Endothelial cell of umbilical vein (primary cell): ENCODE results near the gene AURKAIP1. TPM values are rescaled to one million over a fixed set of nuclear protein-coding genes. Genes with fewer than 3 reads are reported as not detected.
A peak's percentile ranks its signal among the peaks of the same experiment; 100 is the strongest.

ENCODE experiments used
- BruUV-seq: library from RNA; stranded (reverse); fragments of 400-500 nt; replicated peaks from 2 replicates; lab custom pipeline; 2021; lab: Mats Ljungman, UMichigan
- CTCF ChIA-PET: fragments of 300-600, 350-600 bp; sonication (Branson Sonifier 250); formaldehyde crosslinking; loops from one replicate; lab custom pipeline; 2021; ENCODE audit warnings: antibody characterized with exemption, inconsistent platforms; lab: Charles Lee
- POLR2A ChIA-PET: fragments of 300-600, 350-600 bp; sonication (Branson Sonifier 250); formaldehyde crosslinking; loops from one replicate; lab custom pipeline; 2021; ENCODE audit warnings: antibody characterized with exemption, inconsistent platforms; lab: Charles Lee
- DNase-seq: peaks from one replicate; pipeline ENCODE4 v3.0.0-alpha.2; 2011; ENCODE audit warnings: low read depth, low spot score
- FAIRE-seq: peaks from 2 replicates; lab custom pipeline; 2011; peaks lifted over from hg19 to GRCh38; lab: Jason Lieb, UNC
- H2AFZ ChIP-seq: 2 replicates; pipeline ENCODE4 v1.6.0; 2012; ENCODE audit warnings: low read depth, low read length, control low read depth, inconsistent platforms
- H3K27ac ChIP-seq: 2 replicates; pipeline ENCODE4 v1.5.1; 2011; ENCODE audit warnings: low read depth, mild to moderate bottlenecking, control low read depth, low read length, moderate library complexity; ENCODE audit not compliant: insufficient read depth
- H3K27me3 ChIP-seq, 2 experiments: 2 replicates each; pipeline versions ENCODE4 v1.6.0 to v1.6.1; 2011; ENCODE audit warnings: low read length in 2 of 2, mixed read lengths in 1 of 2; ENCODE audit not compliant: control insufficient read depth in 2 of 2, insufficient read depth in 2 of 2
- H3K36me3 ChIP-seq, 2 experiments: 2 replicates in 1 of 2; 3 replicates in 1 of 2; pipeline ENCODE4 v1.5.1; 2011; ENCODE audit warnings: low read length in 2 of 2, mild to moderate bottlenecking in 1 of 2, moderate library complexity in 1 of 2; ENCODE audit not compliant: control insufficient read depth in 2 of 2, insufficient read depth in 2 of 2; ENCODE audit errors: extremely low read depth in 1 of 2
- H3K4me1 ChIP-seq: 3 replicates; pipeline ENCODE4 v1.5.1; 2011; ENCODE audit warnings: mild to moderate bottlenecking, low read length; ENCODE audit not compliant: control insufficient read depth, insufficient read depth; ENCODE audit errors: extremely low read depth
- H3K4me2 ChIP-seq: 2 replicates; pipeline ENCODE4 v1.6.1; 2011; ENCODE audit warnings: low read length, control low read depth, mixed read lengths; ENCODE audit not compliant: insufficient read depth
- H3K4me3 ChIP-seq, 3 experiments: fragments of 200-600 bp in 1 of 3; sonication (generic), shearing (Covaris generic) in 1 of 3; replicated peaks in 1 of 3; 2 replicates each; pipeline ENCODE4 v1.5.1; 2011 to 2016; ENCODE audit warnings: control low read depth in 3 of 3, low read length in 3 of 3, mild to moderate bottlenecking in 2 of 3, inconsistent platforms in 1 of 3, low read depth in 1 of 3, moderate library complexity in 1 of 3; ENCODE audit not compliant: insufficient read depth in 1 of 3
- H3K79me2 ChIP-seq: 2 replicates; pipeline ENCODE4 v1.6.0; 2012; ENCODE audit warnings: low read length, inconsistent platforms; ENCODE audit not compliant: control insufficient read depth, insufficient read depth
- H3K9ac ChIP-seq: replicated peaks from 2 replicates; pipeline ENCODE3; 2011; ENCODE audit warnings: low read length, control low read depth; ENCODE audit not compliant: insufficient read depth; ENCODE audit errors: extremely low read depth
- H3K9me1 ChIP-seq: replicated peaks from 3 replicates; pipeline ENCODE4 v1.6.0; 2011; ENCODE audit warnings: mild to moderate bottlenecking, low read length; ENCODE audit not compliant: control insufficient read depth, insufficient read depth; ENCODE audit errors: extremely low read depth
- H3K9me3 ChIP-seq: replicated peaks from 2 replicates; pipeline ENCODE4 v1.5.1; 2012; ENCODE audit warnings: low read length, inconsistent platforms; ENCODE audit not compliant: control insufficient read depth, insufficient read depth
- H4K20me1 ChIP-seq: replicated peaks from 2 replicates; pipeline ENCODE3; 2011; ENCODE audit warnings: mild to moderate bottlenecking, low read length; ENCODE audit not compliant: control insufficient read depth, insufficient read depth; ENCODE audit errors: extremely low read depth
- EZH2 ChIP-seq: IDR thresholded peaks from 2 replicates; pipeline ENCODE4 v1.6.1; 2012; ENCODE audit warnings: borderline replicate concordance, low read depth, mild to moderate bottlenecking, moderate library complexity, low read length, inconsistent platforms; ENCODE audit not compliant: severe bottlenecking
- FOS ChIP-seq: IDR thresholded peaks from 2 replicates; pipeline ENCODE4 v1.6.1; 2011; ENCODE audit warnings: mild to moderate bottlenecking, low read length, moderate library complexity, borderline replicate concordance; ENCODE audit not compliant: insufficient read depth
- GATA2 ChIP-seq: IDR thresholded peaks from 2 replicates; pipeline ENCODE4 v1.7.0; 2011; ENCODE audit warnings: low read depth, mild to moderate bottlenecking, moderate library complexity, mixed read lengths, low read length; ENCODE audit not compliant: insufficient read length, insufficient read depth
- JUN ChIP-seq: IDR thresholded peaks from 2 replicates; pipeline ENCODE4 v1.6.1; 2011; ENCODE audit warnings: borderline replicate concordance, low read depth; ENCODE audit not compliant: insufficient read length, insufficient read depth
- MAX ChIP-seq: IDR thresholded peaks from 2 replicates; pipeline ENCODE4 v1.6.1; 2011; ENCODE audit not compliant: insufficient read depth, insufficient read length
- MYC ChIP-seq: IDR thresholded peaks from one replicate; pipeline ENCODE4 v1.6.1; 2011; ENCODE audit warnings: mild to moderate bottlenecking, low read depth, low read length
- POLR2A ChIP-seq: IDR thresholded peaks from 2 replicates; pipeline ENCODE4 v1.6.1; 2012; ENCODE audit warnings: low read depth, mild to moderate bottlenecking, control low read depth, low read length
- POLR2AphosphoS5 ChIP-seq: IDR thresholded peaks from 2 replicates; pipeline ENCODE4 v1.6.1; 2012; ENCODE audit warnings: low read depth, mild to moderate bottlenecking, control low read depth, low read length, moderate library complexity; ENCODE audit not compliant: insufficient read depth
- dilution Hi-C: fragments of 300-500 bp; cut with MboI; formaldehyde crosslinking; loops from one replicate; pipeline ENCODE4 v1.15.0; 2019; ENCODE audit warnings: low sequenced_read_pairs; ENCODE audit not compliant: extremely low pct_ligation_motif_present
- intact Hi-C: fragments of 100-400 bp; cut with micrococcal nuclease; formaldehyde crosslinking; loops from one replicate; pipeline ENCODE4 v1.10.0; 2022
- polyA plus RNA-seq, 4 experiments: library from polyadenylated mRNA; depleted of rRNA in 3 of 4; stranded (reverse) in 3 of 4; unstranded in 1 of 4; fragments of >200 nt; gene quantifications; 2 replicates each; pipeline versions ENCODE4 v1.2.1 to v1.2.3, GENCODE V29; 2011 to 2012; ENCODE audit warnings: missing spikeins in 1 of 4
- total RNA-seq: library from RNA; stranded (reverse); gene quantifications from 2 replicates; pipeline ENCODE4 v1.2.3, GENCODE V29; 2021
- TF ChIP-seq, protein P1 (sequence below), 2 donors: IDR thresholded peaks; 1 replicate in 1 of 2; 2 replicates in 1 of 2; pipeline ENCODE4 v1.5.1; 2011; ENCODE audit warnings: low read length in 2 of 2, mild to moderate bottlenecking in 2 of 2, moderate library complexity in 2 of 2, control low read depth in 1 of 2, inconsistent platforms in 1 of 2, low read depth in 1 of 2; ENCODE audit not compliant: insufficient read depth in 1 of 2; ENCODE audit errors: extremely low read depth in 1 of 2

The AURKAIP1 gene
- total and polyA plus RNA-seq, 2 donors (not counting 3 experiments of a cell fraction or from before 2014, with no cell fraction given) = 73.3 to 151 TPM

DNA sequence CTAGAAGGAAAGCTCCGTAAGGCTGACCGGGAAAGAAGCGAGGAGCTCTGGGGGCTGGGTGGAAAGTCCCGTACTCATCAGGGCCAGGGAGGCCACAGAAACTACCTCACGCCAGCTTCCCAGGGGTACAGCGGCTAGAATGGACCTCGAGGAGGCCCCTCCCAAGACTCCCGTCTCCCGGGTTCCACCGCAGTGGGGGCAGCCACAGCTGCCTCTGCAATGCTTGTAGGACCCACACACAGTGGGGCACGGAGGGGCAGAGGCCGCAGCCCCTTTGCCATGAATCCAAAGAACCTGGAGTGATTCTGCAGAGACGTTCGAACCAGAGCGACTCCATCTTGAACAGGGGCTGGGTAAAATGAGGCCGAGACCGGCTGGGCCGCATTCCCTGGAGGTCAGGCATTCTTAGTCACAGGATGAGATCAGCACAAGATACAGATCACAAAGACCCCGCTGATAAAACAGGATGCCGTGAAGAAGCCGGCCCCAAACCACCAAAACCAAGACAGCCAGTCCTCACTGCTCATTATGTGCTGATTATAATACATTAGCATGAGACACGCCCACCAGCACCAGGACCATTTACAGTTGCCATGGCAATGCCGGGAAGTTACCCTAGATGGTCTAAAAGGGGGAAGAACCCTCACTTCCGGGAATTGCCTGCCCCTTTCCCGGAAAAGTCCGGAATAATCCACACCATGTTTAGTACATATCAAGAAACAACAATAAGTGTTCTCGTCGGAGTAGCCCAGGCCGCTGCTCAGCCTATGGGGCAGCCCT is 47.6 kb upstream of the AURKAIP1 start:
- no peaks in the 10 kb centered on the region for H3K9me1 ChIP-seq
- intact Hi-C loops = no loop called here

GRCh38 chr1:1421907-1422464 is 47.0 kb upstream of the AURKAIP1 start:
- TF ChIP-seq POLR2A (no peak), FOS (no peak), POLR2AphosphoS5 (no peak), GATA2 (no peak), MYC (no peak), MAX (no peak), EZH2 (no peak), JUN (no peak)
- TF ChIP-seq, protein P1, sequence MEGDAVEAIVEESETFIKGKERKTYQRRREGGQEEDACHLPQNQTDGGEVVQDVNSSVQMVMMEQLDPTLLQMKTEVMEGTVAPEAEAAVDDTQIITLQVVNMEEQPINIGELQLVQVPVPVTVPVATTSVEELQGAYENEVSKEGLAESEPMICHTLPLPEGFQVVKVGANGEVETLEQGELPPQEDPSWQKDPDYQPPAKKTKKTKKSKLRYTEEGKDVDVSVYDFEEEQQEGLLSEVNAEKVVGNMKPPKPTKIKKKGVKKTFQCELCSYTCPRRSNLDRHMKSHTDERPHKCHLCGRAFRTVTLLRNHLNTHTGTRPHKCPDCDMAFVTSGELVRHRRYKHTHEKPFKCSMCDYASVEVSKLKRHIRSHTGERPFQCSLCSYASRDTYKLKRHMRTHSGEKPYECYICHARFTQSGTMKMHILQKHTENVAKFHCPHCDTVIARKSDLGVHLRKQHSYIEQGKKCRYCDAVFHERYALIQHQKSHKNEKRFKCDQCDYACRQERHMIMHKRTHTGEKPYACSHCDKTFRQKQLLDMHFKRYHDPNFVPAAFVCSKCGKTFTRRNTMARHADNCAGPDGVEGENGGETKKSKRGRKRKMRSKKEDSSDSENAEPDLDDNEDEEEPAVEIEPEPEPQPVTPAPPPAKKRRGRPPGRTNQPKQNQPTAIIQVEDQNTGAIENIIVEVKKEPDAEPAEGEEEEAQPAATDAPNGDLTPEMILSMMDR (IDR thresholded peaks at IDR 0.05; ENCODE audit: extremely low read depth in 1 of 2, insufficient read depth in 1 of 2, low read depth in 1 of 2, low read length in 2 of 2) = no peak
- Histone ChIP-seq H4K20me1 (no peaks in the 10 kb centered on the region), H3K36me3 (no peaks in the 10 kb centered on the region), H3K4me2 (no peak overlapping the region), H3K27ac (no peak overlapping the region), H3K27me3 (no peaks in the 10 kb centered on the region), H3K4me1 (peaks cover 3% of the 10 kb centered on the region), H3K9me1 (no peaks in the 10 kb centered on the region), H3K4me3 (no peak overlapping the region), H3K9ac (no peak overlapping the region), H2AFZ (no peak overlapping the region), H3K9me3 (no peaks in the 10 kb centered on the region), H3K79me2 (no peaks in the 10 kb centered on the region)
- ChIA-PET POLR2A (no interaction called here), CTCF (interaction anchor here (0.6 to 1.7 kb wide), 3 partner anchors 9 to 18 kb away, joined by 3 to 4 read pairs (median 3); no protein-coding TSS in a partner anchor)
- dilution Hi-C loops = no loop called here
- FAIRE-seq (no peak), DNase-seq (no peak)
- intact Hi-C loops = no loop called here
- BruUV-seq = no TSS peak

More for the DNA sequence above, 47.6 kb upstream of the AURKAIP1 start:
- Histone ChIP-seq H3K79me2 (no peaks in the 10 kb centered on the region), H3K36me3 (no peaks in the 10 kb centered on the region), H3K4me1 (peaks cover 3% of the 10 kb centered on the region), H3K9ac (no peak overlapping the region), H3K27ac (no peak overlapping the region), H3K4me2 (no peak overlapping the region), H3K9me3 (no peaks in the 10 kb centered on the region), H4K20me1 (no peaks in the 10 kb centered on the region), H3K27me3 (no peaks in the 10 kb centered on the region), H3K4me3 (no peak overlapping the region), H2AFZ (peak overlapping the region; percentile 4)
- DNase-seq (no peak), FAIRE-seq (peak; percentile 28)
- BruUV-seq = no TSS peak
- CTCF ChIA-PET = interaction anchor here (0.6 to 1.7 kb wide), 2 partner anchors 15 to 18 kb away, joined by 3 to 4 read pairs; no protein-coding TSS in a partner anchor
- no peak for TF ChIP-seq EZH2
- no peak for TF ChIP-seq POLR2AphosphoS5
- no peak for TF ChIP-seq MYC
- TF ChIP-seq POLR2A = no peak
- no peak for TF ChIP-seq FOS
- no peak for TF ChIP-seq MAX
- peak; percentile 72 for TF ChIP-seq GATA2
- TF ChIP-seq JUN = no peak
- dilution Hi-C loops = no loop called here
- POLR2A ChIA-PET = no interaction called here
